Fibroblast of lung (primary cell): ENCODE measurements around the gene KRT20. TPM values are rescaled to one million over a fixed set of nuclear protein-coding genes. Genes with fewer than 3 reads are reported as not detected.
A peak's percentile ranks its signal among the peaks of the same experiment; 100 is the strongest.

ENCODE experiments used
- DNase-seq, 2 donors: peaks; one replicate each; pipeline versions ENCODE4 v3.0.0 to v3.0.0-alpha.2; 2010; ENCODE audit warnings: low read depth in 2 of 2
- H2AFZ ChIP-seq: 2 replicates; pipeline ENCODE4 v1.5.1; 2012; ENCODE audit warnings: low read length, control low read depth, inconsistent platforms
- H3K27ac ChIP-seq: 2 replicates; pipeline ENCODE4 v1.5.1; 2011; ENCODE audit warnings: low read length, control low read depth; ENCODE audit not compliant: insufficient read depth
- H3K27me3 ChIP-seq: 2 replicates; pipeline ENCODE4 v1.5.1; 2011; ENCODE audit warnings: mild to moderate bottlenecking, low read length; ENCODE audit not compliant: control insufficient read depth, insufficient read depth
- H3K36me3 ChIP-seq: 2 replicates; pipeline ENCODE4 v1.5.1; 2011; ENCODE audit warnings: low read length; ENCODE audit not compliant: control insufficient read depth, insufficient read depth
- H3K4me1 ChIP-seq: 2 replicates; pipeline ENCODE4 v1.5.1; 2011; ENCODE audit warnings: low read length; ENCODE audit not compliant: control insufficient read depth, insufficient read depth; ENCODE audit errors: extremely low read depth
- H3K4me2 ChIP-seq: 2 replicates; pipeline ENCODE4 v1.5.1; 2011; ENCODE audit warnings: low read length, control low read depth; ENCODE audit not compliant: insufficient read depth; ENCODE audit errors: extremely low read depth
- H3K4me3 ChIP-seq, 4 experiments: fragments of 200-600 bp in 1 of 4; sonication (generic) in 1 of 4; replicated peaks in 1 of 4; 2 replicates each; pipeline ENCODE4 v1.5.1; 2011 to 2016; ENCODE audit warnings: low read length in 4 of 4, low read depth in 3 of 4, mild to moderate bottlenecking in 3 of 4, control low read depth in 2 of 4, inconsistent platforms in 1 of 4, mixed read lengths in 1 of 4; ENCODE audit not compliant: insufficient read depth in 1 of 4; ENCODE audit errors: control extremely low read depth in 1 of 4
- H3K79me2 ChIP-seq: 2 replicates; pipeline ENCODE4 v1.5.1; 2012; ENCODE audit warnings: mild to moderate bottlenecking, low read length, inconsistent platforms; ENCODE audit not compliant: control insufficient read depth, insufficient read depth
- H3K9ac ChIP-seq: 2 replicates; pipeline ENCODE4 v1.5.1; 2011; ENCODE audit warnings: mild to moderate bottlenecking, low read length, control low read depth; ENCODE audit not compliant: insufficient read depth
- H3K9me3 ChIP-seq: 2 replicates; pipeline ENCODE4 v1.5.1; 2012; ENCODE audit warnings: low read depth, low read length; ENCODE audit not compliant: control insufficient read depth, insufficient read depth
- H4K20me1 ChIP-seq: 2 replicates; pipeline ENCODE4 v1.5.1; 2011; ENCODE audit warnings: low read length; ENCODE audit not compliant: control insufficient read depth, insufficient read depth; ENCODE audit errors: extremely low read depth
- EZH2 ChIP-seq: IDR thresholded peaks from 2 replicates; pipeline ENCODE4 v1.5.1; 2012; ENCODE audit warnings: low read length, control low read depth, mild to moderate bottlenecking; ENCODE audit errors: missing control alignments
- polyA plus RNA-seq, 2 donors: library from polyadenylated mRNA; depleted of rRNA in 1 of 2; stranded (reverse) in 1 of 2; unstranded in 1 of 2; fragments of >200 nt; gene quantifications; 2 replicates each; pipeline ENCODE4 v1.2.1, GENCODE V29; 2011 to 2012; ENCODE audit warnings: missing spikeins in 1 of 2
- total RNA-seq: library from RNA; depleted of rRNA; stranded (reverse); fragments of >200 nt; gene quantifications from 2 replicates; pipeline ENCODE4 v1.2.1, GENCODE V29; 2014
- TF ChIP-seq, protein P1 (sequence below), 2 donors: IDR thresholded peaks in 1 of 2; conservative IDR thresholded peaks in 1 of 2; 1 replicate in 1 of 2; 2 replicates in 1 of 2; pipeline ENCODE4 v1.5.1; 2011 to 2012; ENCODE audit warnings: low read length in 2 of 2, control low read depth in 1 of 2, inconsistent platforms in 1 of 2, low read depth in 1 of 2, mild to moderate bottlenecking in 1 of 2

The KRT20 gene
- total and polyA plus RNA-seq, 2 donors (not counting 1 experiment from before 2014, with no cell fraction given) = not detected

DNA sequence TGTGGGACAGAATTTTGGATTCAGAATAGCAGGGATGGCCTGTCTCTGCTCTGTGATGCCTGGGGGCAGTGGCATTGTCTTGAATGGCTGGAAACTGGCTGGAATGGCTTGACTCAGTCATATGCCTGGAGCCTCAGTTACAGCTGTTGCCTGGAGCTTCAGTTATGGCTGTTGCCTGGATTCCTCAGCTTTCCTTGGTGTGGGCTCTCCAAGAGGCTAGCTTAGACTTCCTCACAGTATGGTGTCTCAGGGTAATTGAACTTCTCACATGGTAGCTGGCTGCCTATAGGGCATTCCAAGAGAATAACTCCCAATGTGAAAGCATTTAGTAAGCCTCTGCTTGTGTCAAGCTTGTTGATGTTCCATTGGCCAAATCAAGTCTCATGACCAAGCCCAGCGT, 31.3 kb upstream of the KRT20 start:
- Histone ChIP-seq H3K27me3 (no peaks in the 10 kb centered on the region), H3K9me3 (no peaks in the 10 kb centered on the region), H3K9ac (no peak overlapping the region), H3K79me2 (no peaks in the 10 kb centered on the region), H4K20me1 (no peaks in the 10 kb centered on the region), H3K36me3 (no peaks in the 10 kb centered on the region), H3K4me3 (no peak overlapping the region), H3K4me1 (peaks cover 13% of the 10 kb centered on the region), H3K4me2 (no peak overlapping the region), H3K27ac (peak overlapping the region; percentile 80), H2AFZ (no peak overlapping the region)
- DNase-seq = no peak
- TF ChIP-seq, protein P1, sequence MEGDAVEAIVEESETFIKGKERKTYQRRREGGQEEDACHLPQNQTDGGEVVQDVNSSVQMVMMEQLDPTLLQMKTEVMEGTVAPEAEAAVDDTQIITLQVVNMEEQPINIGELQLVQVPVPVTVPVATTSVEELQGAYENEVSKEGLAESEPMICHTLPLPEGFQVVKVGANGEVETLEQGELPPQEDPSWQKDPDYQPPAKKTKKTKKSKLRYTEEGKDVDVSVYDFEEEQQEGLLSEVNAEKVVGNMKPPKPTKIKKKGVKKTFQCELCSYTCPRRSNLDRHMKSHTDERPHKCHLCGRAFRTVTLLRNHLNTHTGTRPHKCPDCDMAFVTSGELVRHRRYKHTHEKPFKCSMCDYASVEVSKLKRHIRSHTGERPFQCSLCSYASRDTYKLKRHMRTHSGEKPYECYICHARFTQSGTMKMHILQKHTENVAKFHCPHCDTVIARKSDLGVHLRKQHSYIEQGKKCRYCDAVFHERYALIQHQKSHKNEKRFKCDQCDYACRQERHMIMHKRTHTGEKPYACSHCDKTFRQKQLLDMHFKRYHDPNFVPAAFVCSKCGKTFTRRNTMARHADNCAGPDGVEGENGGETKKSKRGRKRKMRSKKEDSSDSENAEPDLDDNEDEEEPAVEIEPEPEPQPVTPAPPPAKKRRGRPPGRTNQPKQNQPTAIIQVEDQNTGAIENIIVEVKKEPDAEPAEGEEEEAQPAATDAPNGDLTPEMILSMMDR (conservative IDR thresholded peaks at IDR 0.05 in 1 of 2, IDR thresholded peaks at IDR 0.05 in 1 of 2; ENCODE audit: low read depth in 1 of 2, low read length in 2 of 2) = no peak
- TF ChIP-seq EZH2 = no peak

DNA sequence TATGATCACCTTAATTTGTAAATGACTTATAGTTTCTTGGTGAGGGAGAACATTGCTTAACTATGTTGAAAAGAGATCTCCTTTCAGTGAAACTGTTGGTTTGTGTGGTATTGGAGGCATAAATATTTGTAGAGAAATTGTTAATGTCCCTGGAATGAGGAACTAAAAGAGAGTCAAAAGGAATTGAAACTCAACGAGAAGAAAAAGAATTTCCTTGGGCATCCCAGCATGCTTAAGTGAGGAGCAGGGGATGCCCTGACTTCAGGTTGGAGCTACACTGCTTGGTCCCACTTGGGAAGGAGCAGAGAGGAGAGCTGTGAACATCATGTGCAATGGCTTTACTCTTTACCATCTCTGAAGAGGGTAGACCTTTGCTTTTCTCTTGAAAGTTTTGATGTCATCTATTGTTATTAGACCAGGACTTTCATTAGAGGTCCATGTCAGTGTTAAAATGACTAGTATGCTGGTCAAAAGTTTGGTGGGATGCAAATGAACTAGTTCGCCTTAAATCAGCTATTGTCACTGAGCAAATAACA, 30.7 kb upstream of the KRT20 start:
- Histone ChIP-seq H2AFZ (peak overlapping the region; percentile 49), H4K20me1 (no peaks in the 10 kb centered on the region), H3K79me2 (no peaks in the 10 kb centered on the region), H3K4me2 (peak overlapping the region; percentile 4), H3K36me3 (no peaks in the 10 kb centered on the region), H3K4me1 (peaks cover 13% of the 10 kb centered on the region), H3K4me3 (no peak overlapping the region), H3K9me3 (no peaks in the 10 kb centered on the region), H3K9ac (no peak overlapping the region), H3K27ac (peak overlapping the region; percentile 80), H3K27me3 (no peaks in the 10 kb centered on the region)
- DNase-seq = peak; percentile 26 to 71
- TF ChIP-seq EZH2 = no peak

DNA sequence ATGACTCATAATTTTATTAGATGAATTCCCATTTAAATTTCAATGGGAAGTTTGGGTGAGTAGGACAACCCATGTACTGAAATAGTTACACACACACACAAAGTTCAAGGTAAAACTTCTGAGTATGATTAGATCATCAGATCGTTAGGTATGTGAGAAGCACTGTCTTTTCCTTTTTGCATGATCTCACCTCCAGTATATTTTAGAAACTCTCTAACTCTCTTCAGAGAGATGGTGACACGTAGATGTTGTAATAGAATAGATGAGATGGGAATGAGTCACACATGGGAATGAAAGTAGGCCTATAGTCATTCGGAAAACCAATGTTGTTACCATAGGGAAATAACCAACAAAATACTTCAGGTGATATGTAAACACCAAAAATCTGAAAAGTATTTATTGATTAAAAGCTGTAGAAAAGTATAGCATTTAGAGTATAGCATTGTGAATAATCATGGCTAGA, 30.2 kb upstream of the KRT20 start:
- no peak for TF ChIP-seq EZH2
- TF ChIP-seq, protein P1 (conservative IDR thresholded peaks at IDR 0.05 in 1 of 2, IDR thresholded peaks at IDR 0.05 in 1 of 2; ENCODE audit: low read depth in 1 of 2, low read length in 2 of 2) = no peak
- H3K9ac ChIP-seq = no peak overlapping the region
- H3K4me2 ChIP-seq = peak overlapping the region; percentile 20

More for the DNA sequence above, 30.2 kb upstream of the KRT20 start:
- Histone ChIP-seq H3K9me3 (no peaks in the 10 kb centered on the region), H3K4me3 (no peak overlapping the region), H3K36me3 (no peaks in the 10 kb centered on the region), H3K4me1 (peaks cover 14% of the 10 kb centered on the region), H3K27ac (peak overlapping the region; percentile 80), H2AFZ (no peak overlapping the region), H3K79me2 (no peaks in the 10 kb centered on the region), H4K20me1 (no peaks in the 10 kb centered on the region), H3K27me3 (no peaks in the 10 kb centered on the region)
- DNase-seq = peak; percentile 74 to 99
